A549 (cell line): Measurements from ENCODE around the gene ITPKB.

Experiments
- FOSB ChIP-seq: fragments of 250-450 bp; sonication (Bioruptor Pico); IDR thresholded peaks from 2 replicates; pipeline ENCODE4 v1.5.0; 2020; ENCODE audit warnings: mild to moderate bottlenecking, moderate library complexity
- GATA3 ChIP-seq: IDR thresholded peaks from 2 replicates; pipeline ENCODE4 v1.6.1; 2012; ENCODE audit warnings: borderline replicate concordance
- RAD21 ChIP-seq, 2 experiments: fragments of >200 bp in 1 of 2; sonication (Bioruptor Twin) in 1 of 2; formaldehyde crosslinking in 1 of 2; IDR thresholded peaks in 1 of 2; conservative IDR thresholded peaks in 1 of 2; 2 replicates in 1 of 2; 3 replicates in 1 of 2; pipeline ENCODE4 v1.6.1; 2012 to 2018; ENCODE audit warnings: inconsistent platforms in 1 of 2

DNA sequence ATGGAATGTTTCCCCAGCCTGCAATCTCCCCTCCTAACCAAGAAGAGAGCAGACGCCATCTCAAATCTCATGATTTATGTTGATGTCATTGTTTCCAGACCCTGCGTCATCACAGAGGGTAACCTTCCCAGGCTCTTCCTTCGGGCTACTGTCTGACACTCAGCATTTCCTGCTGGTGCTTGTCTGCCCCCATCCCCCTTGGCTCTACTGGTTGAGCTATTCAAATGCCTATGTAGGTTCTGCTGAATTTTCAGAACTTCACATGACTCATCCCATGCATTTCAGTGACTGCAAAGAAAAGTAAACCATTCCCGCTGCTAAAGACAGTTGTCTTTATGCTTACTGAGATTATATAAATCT lies 24.8 kb upstream of the ITPKB start:
- TF ChIP-seq FOSB (CRISPR knock-in tag): no peak
- no peak for TF ChIP-seq GATA3
- no peak for TF ChIP-seq RAD21 (conservative IDR thresholded peaks at IDR 0.05 in 1 of 2, IDR thresholded peaks at IDR 0.05 in 1 of 2)
